HepG2 (cell line): ENCODE data around the gene INKA1. TPM values are rescaled to one million over a fixed set of nuclear protein-coding genes. Genes with fewer than 3 reads are reported as not detected.
A peak's percentile ranks its signal among the peaks of the same experiment; 100 is the strongest.

Experiments used
- ARNT2 ChIP-seq: sonication (generic); formaldehyde crosslinking; IDR thresholded peaks from 2 replicates; pipeline ENCODE4 v1.8.0; 2022; ENCODE audit warnings: mild to moderate bottlenecking, low read depth, missing genetic modification reagents, moderate library complexity
- DPF2 ChIP-seq: sonication (generic); formaldehyde crosslinking; IDR thresholded peaks from 2 replicates; pipeline ENCODE4 v1.4.0; 2020; ENCODE audit warnings: mild to moderate bottlenecking, low read depth, missing genetic modification reagents, borderline replicate concordance
- ETV5 ChIP-seq: IDR thresholded peaks from 2 replicates; pipeline ENCODE4 v1.6.1; 2018; ENCODE audit warnings: missing biosample characterization, missing genetic modification reagents, inconsistent platforms, borderline replicate concordance
- HDAC1 ChIP-seq: sonication (generic); formaldehyde crosslinking; IDR thresholded peaks from 2 replicates; pipeline ENCODE4 v1.5.1; 2020; ENCODE audit warnings: mild to moderate bottlenecking, missing genetic modification reagents
- KDM5B ChIP-seq: sonication (generic); formaldehyde crosslinking; IDR thresholded peaks from 2 replicates; pipeline ENCODE4 v1.4.0; 2020; ENCODE audit warnings: missing genetic modification reagents, mild to moderate bottlenecking, borderline replicate concordance
- MEIS2 ChIP-seq: sonication (generic); formaldehyde crosslinking; IDR thresholded peaks from 2 replicates; pipeline ENCODE4 v1.9.0; 2021; ENCODE audit warnings: mild to moderate bottlenecking, missing genetic modification reagents
- NR1H2 ChIP-seq: sonication (generic); formaldehyde crosslinking; IDR thresholded peaks from 2 replicates; pipeline ENCODE4 v1.8.1; 2022; ENCODE audit warnings: low read depth, missing genetic modification reagents, borderline replicate concordance
- PCBP2 ChIP-seq: fragments of 200-400 bp; formaldehyde crosslinking; optimal IDR thresholded peaks from 2 replicates; pipeline ENCODE3; 2018; ENCODE audit warnings: low read length, low read depth; ENCODE audit not compliant: poor library complexity, severe bottlenecking
- THRA ChIP-seq: sonication (generic); formaldehyde crosslinking; IDR thresholded peaks from 2 replicates; pipeline ENCODE4 v1.4.0; 2020; ENCODE audit warnings: missing genetic modification reagents, borderline replicate concordance
- ZBTB37 ChIP-seq: sonication (generic); formaldehyde crosslinking; IDR thresholded peaks from 2 replicates; pipeline ENCODE4 v1.4.0; 2020; ENCODE audit warnings: mild to moderate bottlenecking, missing genetic modification reagents
- ZBTB7A ChIP-seq: sonication (generic); formaldehyde crosslinking; IDR thresholded peaks from 2 replicates; pipeline ENCODE4 v1.8.0; 2022; ENCODE audit warnings: mild to moderate bottlenecking, missing genetic modification reagents
- ZFP82 ChIP-seq: sonication (generic); formaldehyde crosslinking; IDR thresholded peaks from 2 replicates; pipeline ENCODE4 v1.5.1; 2020; ENCODE audit warnings: mild to moderate bottlenecking, missing genetic modification reagents, borderline replicate concordance
- ZNF256 ChIP-seq: sonication (generic); formaldehyde crosslinking; conservative IDR thresholded peaks from 2 replicates; pipeline ENCODE4 v1.4.0; 2020; ENCODE audit warnings: missing genetic modification reagents
- polyA plus RNA-seq, 8 experiments: library from polyadenylated mRNA; depleted of rRNA in 3 of 8; stranded (reverse) in 7 of 8; unstranded in 1 of 8; fragments of >200 nt; fragmentation: Illumina TruSeq in 4 of 8; extraction: Trizol in 4 of 8; gene quantifications; 2 replicates each; pipeline versions ENCODE4 v1.2.1 to v1.2.3, GENCODE V29; 2011 to 2016; ENCODE audit warnings: low read depth in 4 of 8, missing spikeins in 1 of 8, mixed read lengths in 1 of 8; ENCODE audit not compliant: insufficient read depth in 1 of 8
- total RNA-seq, 5 experiments: library from RNA; depleted of rRNA; stranded (reverse); fragments of >200 nt; fragmentation: Illumina TruSeq; extraction: Trizol; gene quantifications; 2 replicates each; pipeline ENCODE4 v1.2.3, GENCODE V29; 2016; ENCODE audit warnings: low read depth in 1 of 5
- TF ChIP-seq, protein P1 (sequence below), 2 experiments: fragments of 450-650 bp in 1 of 2; sonication (generic) in 1 of 2; formaldehyde crosslinking in 1 of 2; IDR thresholded peaks; 2 replicates each; pipeline versions ENCODE4 v1.6.1 to v1.8.0; 2016 to 2022; ENCODE audit warnings: antibody characterized with exemption in 1 of 2, mild to moderate bottlenecking in 1 of 2, missing genetic modification reagents in 1 of 2
- TF ChIP-seq, protein P2 (sequence below): sonication (generic); formaldehyde crosslinking; IDR thresholded peaks from 2 replicates; pipeline ENCODE4 v1.8.1; 2023; ENCODE audit warnings: mild to moderate bottlenecking, missing genetic modification reagents

The INKA1 gene
- total and polyA plus RNA-seq, 2 of the 13 experiments (the other 11 are each of a cell fraction or from before 2014, with no cell fraction given): 0.22 to 0.41 TPM

DNA sequence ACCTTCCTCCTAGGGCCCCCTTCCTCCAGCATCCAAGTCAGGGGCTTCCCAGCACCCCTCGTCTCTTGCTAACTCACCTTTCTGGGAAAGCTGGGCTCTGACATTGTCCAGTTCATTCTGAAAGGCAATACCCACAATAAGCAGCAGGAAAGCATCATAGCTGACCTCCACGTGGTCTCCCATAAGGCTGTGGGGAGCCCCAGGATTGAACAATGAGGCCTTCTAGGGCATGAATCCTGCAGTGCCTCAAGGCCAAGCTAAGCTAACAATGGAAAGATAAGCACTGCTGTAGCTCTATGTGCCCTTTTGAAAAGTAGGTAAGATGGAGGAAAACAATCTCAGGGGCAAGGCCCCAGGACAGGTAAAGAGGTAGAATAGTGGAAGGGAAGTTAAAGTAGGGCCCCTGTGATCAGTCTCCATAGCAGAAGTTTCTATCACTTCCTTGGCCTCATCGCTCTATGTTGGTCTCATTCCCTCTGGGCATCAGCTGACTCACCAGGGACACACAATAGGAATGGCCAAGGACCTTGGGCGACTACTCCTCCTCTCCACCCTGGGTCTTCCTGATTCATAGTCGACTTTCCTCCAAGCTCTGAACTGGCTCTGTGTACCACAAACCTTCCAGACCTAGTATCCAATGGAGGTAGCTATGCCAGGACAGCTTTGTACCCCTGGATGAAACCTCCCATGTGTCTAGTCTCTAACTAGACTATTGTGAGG lies 41.6 kb downstream of the INKA1 start (continued):
- TF ChIP-seq, protein P1, sequence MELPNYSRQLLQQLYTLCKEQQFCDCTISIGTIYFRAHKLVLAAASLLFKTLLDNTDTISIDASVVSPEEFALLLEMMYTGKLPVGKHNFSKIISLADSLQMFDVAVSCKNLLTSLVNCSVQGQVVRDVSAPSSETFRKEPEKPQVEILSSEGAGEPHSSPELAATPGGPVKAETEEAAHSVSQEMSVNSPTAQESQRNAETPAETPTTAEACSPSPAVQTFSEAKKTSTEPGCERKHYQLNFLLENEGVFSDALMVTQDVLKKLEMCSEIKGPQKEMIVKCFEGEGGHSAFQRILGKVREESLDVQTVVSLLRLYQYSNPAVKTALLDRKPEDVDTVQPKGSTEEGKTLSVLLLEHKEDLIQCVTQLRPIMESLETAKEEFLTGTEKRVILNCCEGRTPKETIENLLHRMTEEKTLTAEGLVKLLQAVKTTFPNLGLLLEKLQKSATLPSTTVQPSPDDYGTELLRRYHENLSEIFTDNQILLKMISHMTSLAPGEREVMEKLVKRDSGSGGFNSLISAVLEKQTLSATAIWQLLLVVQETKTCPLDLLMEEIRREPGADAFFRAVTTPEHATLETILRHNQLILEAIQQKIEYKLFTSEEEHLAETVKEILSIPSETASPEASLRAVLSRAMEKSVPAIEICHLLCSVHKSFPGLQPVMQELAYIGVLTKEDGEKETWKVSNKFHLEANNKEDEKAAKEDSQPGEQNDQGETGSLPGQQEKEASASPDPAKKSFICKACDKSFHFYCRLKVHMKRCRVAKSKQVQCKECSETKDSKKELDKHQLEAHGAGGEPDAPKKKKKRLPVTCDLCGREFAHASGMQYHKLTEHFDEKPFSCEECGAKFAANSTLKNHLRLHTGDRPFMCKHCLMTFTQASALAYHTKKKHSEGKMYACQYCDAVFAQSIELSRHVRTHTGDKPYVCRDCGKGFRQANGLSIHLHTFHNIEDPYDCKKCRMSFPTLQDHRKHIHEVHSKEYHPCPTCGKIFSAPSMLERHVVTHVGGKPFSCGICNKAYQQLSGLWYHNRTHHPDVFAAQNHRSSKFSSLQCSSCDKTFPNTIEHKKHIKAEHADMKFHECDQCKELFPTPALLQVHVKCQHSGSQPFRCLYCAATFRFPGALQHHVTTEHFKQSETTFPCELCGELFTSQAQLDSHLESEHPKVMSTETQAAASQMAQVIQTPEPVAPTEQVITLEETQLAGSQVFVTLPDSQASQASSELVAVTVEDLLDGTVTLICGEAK (IDR thresholded peaks at IDR 0.05): no peak
- TF ChIP-seq, protein P1 (CRISPR knock-in tag; IDR thresholded peaks at IDR 0.05): 0 out of 2 replicates have a peak, but pooled peaks have one; percentile 17
- TF ChIP-seq ZBTB37 (CRISPR knock-in tag) (no peak), ETV5 (CRISPR knock-in tag) (no peak), HDAC1 (CRISPR knock-in tag) (peak; percentile 60), DPF2 (CRISPR knock-in tag) (no peak), NR1H2 (CRISPR knock-in tag) (no peak), ZNF256 (CRISPR knock-in tag) (0 out of 2 replicates have a peak, but pooled peaks have one; percentile 23), ZBTB7A (CRISPR knock-in tag) (no peak), KDM5B (no peak), ARNT2 (CRISPR knock-in tag) (0 out of 2 replicates have a peak, but pooled peaks have one; percentile 25), MEIS2 (CRISPR knock-in tag) (no peak), ZFP82 (CRISPR knock-in tag) (no peak), PCBP2 (no peak), THRA (CRISPR knock-in tag) (0 out of 2 replicates have a peak, but pooled peaks have one; percentile 34)
- TF ChIP-seq, protein P2, sequence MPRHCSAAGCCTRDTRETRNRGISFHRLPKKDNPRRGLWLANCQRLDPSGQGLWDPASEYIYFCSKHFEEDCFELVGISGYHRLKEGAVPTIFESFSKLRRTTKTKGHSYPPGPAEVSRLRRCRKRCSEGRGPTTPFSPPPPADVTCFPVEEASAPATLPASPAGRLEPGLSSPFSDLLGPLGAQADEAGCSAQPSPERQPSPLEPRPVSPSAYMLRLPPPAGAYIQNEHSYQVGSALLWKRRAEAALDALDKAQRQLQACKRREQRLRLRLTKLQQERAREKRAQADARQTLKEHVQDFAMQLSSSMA (CRISPR knock-in tag): no peak
